HL-60 (cell line): ENCODE data around the gene OR6A2.

Source experiments
- DNase-seq, 2 experiments: peaks; one replicate each; pipeline ENCODE4 v3.0.0-alpha.2; 2010 to 2020; ENCODE audit warnings: low read depth in 1 of 2, low spot score in 1 of 2
- H3K27ac ChIP-seq: fragments of 250-450 bp; sonication (Bioruptor Pico); replicated peaks from 2 replicates; pipeline ENCODE4 v1.5.1; 2020; ENCODE audit warnings: mild to moderate bottlenecking, moderate library complexity
- H3K27me3 ChIP-seq: fragments of 250-450 bp; sonication (Bioruptor Pico); 2 replicates; pipeline ENCODE4 v1.5.1; 2021; ENCODE audit warnings: mild to moderate bottlenecking, moderate library complexity; ENCODE audit not compliant: insufficient read depth, poor library complexity, severe bottlenecking
- H3K4me3 ChIP-seq: replicated peaks from 2 replicates; pipeline ENCODE4 v1.5.1; 2011; ENCODE audit warnings: mild to moderate bottlenecking, control low read depth, low read length; ENCODE audit not compliant: insufficient read depth
- GABPA ChIP-seq: IDR thresholded peaks from 2 replicates; pipeline ENCODE4 v1.6.1; 2012; ENCODE audit warnings: low read depth
- POLR2AphosphoS5 ChIP-seq: IDR thresholded peaks from 2 replicates; pipeline ENCODE4 v1.6.1; 2012; ENCODE audit warnings: low read depth
- SPI1 ChIP-seq: IDR thresholded peaks from 2 replicates; pipeline ENCODE4 v1.6.1; 2012; ENCODE audit warnings: low read depth, mild to moderate bottlenecking, borderline replicate concordance
- TF ChIP-seq, protein P1 (sequence below): IDR thresholded peaks from 2 replicates; pipeline ENCODE4 v1.6.1; 2012; ENCODE audit warnings: low read depth; ENCODE audit not compliant: insufficient replicate concordance
- TF ChIP-seq, protein P2 (sequence below): IDR thresholded peaks from one replicate; pipeline ENCODE4 v1.5.1; 2011; ENCODE audit warnings: low read length, control low read depth, inconsistent platforms; ENCODE audit not compliant: insufficient read depth

The OR6A2 gene

DNA sequence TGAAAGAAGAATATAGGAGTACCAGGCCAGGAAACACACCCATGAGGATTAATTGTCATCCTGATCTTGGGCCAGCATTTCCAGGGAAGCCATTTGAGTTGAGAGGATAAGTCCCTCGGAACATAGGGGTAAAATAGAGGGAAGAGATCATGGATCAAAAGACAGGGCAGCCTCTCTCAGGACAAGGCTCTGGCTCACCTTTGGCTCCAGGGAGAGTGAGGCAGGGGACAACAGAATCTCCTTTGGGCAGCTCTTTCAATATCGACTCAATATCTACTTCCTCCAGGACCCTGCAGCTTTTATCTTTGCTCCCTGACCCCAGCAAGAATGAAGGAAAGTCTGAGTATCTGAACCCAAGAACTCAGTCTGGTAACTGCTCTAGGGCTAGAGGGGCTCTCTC is 16.8 kb downstream of the OR6A2 start, which contains the start of gene OR2AG1:
TSS of gene OR2AG1 (plus strand) at position 301 of the 400 bp plus-strand sequence. CDS start 2,018 bp downstream, outside the sequence.
- Histone ChIP-seq H3K27me3 (no peaks in the 10 kb centered on the region), H3K4me3 (no peak within 1 kb of the TSS), H3K27ac (no peak within 1 kb of the TSS)
- TF ChIP-seq, protein P1, sequence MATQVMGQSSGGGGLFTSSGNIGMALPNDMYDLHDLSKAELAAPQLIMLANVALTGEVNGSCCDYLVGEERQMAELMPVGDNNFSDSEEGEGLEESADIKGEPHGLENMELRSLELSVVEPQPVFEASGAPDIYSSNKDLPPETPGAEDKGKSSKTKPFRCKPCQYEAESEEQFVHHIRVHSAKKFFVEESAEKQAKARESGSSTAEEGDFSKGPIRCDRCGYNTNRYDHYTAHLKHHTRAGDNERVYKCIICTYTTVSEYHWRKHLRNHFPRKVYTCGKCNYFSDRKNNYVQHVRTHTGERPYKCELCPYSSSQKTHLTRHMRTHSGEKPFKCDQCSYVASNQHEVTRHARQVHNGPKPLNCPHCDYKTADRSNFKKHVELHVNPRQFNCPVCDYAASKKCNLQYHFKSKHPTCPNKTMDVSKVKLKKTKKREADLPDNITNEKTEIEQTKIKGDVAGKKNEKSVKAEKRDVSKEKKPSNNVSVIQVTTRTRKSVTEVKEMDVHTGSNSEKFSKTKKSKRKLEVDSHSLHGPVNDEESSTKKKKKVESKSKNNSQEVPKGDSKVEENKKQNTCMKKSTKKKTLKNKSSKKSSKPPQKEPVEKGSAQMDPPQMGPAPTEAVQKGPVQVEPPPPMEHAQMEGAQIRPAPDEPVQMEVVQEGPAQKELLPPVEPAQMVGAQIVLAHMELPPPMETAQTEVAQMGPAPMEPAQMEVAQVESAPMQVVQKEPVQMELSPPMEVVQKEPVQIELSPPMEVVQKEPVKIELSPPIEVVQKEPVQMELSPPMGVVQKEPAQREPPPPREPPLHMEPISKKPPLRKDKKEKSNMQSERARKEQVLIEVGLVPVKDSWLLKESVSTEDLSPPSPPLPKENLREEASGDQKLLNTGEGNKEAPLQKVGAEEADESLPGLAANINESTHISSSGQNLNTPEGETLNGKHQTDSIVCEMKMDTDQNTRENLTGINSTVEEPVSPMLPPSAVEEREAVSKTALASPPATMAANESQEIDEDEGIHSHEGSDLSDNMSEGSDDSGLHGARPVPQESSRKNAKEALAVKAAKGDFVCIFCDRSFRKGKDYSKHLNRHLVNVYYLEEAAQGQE: no peak
- TF ChIP-seq SPI1 (no peak), GABPA (no peak), POLR2AphosphoS5 (no peak)
- TF ChIP-seq, protein P2, sequence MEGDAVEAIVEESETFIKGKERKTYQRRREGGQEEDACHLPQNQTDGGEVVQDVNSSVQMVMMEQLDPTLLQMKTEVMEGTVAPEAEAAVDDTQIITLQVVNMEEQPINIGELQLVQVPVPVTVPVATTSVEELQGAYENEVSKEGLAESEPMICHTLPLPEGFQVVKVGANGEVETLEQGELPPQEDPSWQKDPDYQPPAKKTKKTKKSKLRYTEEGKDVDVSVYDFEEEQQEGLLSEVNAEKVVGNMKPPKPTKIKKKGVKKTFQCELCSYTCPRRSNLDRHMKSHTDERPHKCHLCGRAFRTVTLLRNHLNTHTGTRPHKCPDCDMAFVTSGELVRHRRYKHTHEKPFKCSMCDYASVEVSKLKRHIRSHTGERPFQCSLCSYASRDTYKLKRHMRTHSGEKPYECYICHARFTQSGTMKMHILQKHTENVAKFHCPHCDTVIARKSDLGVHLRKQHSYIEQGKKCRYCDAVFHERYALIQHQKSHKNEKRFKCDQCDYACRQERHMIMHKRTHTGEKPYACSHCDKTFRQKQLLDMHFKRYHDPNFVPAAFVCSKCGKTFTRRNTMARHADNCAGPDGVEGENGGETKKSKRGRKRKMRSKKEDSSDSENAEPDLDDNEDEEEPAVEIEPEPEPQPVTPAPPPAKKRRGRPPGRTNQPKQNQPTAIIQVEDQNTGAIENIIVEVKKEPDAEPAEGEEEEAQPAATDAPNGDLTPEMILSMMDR: no peak
- no peak for DNase-seq

DNA sequence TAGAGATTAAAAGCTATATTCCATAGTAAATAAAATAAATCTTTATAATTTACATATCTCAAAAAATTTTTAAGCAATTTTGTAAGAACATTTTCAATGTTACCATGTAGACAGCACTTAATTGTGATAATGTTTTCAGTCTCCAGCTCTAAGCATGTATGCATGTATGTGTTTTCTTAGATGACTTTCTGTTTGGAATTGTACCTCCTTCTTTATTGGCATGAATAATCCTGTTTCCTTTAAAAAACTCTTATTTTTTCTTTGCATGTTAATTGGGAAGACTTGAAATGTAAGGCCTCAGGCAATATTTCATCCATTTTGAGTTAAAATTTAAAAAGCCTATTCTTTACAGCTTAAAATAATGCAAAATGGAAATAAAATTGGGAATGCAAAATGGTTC is 18.7 kb downstream of the OR6A2 start:
- TF ChIP-seq, protein P1: no peak
- TF ChIP-seq, protein P2: no peak
- TF ChIP-seq POLR2AphosphoS5 (no peak), SPI1 (no peak), GABPA (no peak)
- Histone ChIP-seq H3K27ac (no peak overlapping the region), H3K27me3 (no peaks in the 10 kb centered on the region), H3K4me3 (no peak overlapping the region)
- no peak for DNase-seq

- no peak overlapping the region for H3K27ac ChIP-seq
- no peak overlapping the region for H3K4me3 ChIP-seq
- peak; percentile 93 for TF ChIP-seq SPI1
- TF ChIP-seq, protein P1: no peak
- TF ChIP-seq GABPA: no peak
- no peak for TF ChIP-seq POLR2AphosphoS5
- TF ChIP-seq, protein P2: no peak
- no peak for DNase-seq
- no peaks in the 10 kb centered on the region for H3K27me3 ChIP-seq
These were observed 21.0 kb downstream of the OR6A2 start for GRCh38 chr11:6778518-6778917.
